IPS DF 4.7 (cell line): ENCODE data around the gene RNF225.
"Not testable (repeated sequence)": the region's sequence is repeated elsewhere in the genome, so short reads cannot be mapped to it uniquely, and the experiment has no call there.

Experiments used
- DNase-seq: peaks from one replicate; pipeline ENCODE4 v3.0.0-alpha.2; 2013; ENCODE audit warnings: low spot score; ENCODE audit errors: extremely low read depth

The RNF225 gene

DNA sequence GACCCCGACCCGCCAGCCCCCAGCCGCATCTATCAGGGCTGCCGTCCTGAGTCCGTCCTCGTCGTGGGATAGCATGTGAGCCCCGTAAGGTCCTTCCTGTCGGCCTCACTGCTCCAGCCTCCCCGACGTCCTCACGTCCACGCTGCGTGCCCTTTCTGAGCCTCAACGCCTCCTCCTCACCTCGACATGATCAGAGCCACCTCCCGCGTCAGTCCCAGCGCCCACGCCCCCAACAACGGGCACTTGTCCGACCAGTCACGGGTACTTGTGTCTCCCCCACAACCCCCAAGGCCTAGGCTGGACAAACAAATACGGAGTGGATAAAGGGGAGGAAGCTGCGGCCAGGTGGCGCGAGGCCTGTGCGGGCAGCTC lies 33.6 kb upstream of the RNF225 start:
- no peak for DNase-seq

DNA sequence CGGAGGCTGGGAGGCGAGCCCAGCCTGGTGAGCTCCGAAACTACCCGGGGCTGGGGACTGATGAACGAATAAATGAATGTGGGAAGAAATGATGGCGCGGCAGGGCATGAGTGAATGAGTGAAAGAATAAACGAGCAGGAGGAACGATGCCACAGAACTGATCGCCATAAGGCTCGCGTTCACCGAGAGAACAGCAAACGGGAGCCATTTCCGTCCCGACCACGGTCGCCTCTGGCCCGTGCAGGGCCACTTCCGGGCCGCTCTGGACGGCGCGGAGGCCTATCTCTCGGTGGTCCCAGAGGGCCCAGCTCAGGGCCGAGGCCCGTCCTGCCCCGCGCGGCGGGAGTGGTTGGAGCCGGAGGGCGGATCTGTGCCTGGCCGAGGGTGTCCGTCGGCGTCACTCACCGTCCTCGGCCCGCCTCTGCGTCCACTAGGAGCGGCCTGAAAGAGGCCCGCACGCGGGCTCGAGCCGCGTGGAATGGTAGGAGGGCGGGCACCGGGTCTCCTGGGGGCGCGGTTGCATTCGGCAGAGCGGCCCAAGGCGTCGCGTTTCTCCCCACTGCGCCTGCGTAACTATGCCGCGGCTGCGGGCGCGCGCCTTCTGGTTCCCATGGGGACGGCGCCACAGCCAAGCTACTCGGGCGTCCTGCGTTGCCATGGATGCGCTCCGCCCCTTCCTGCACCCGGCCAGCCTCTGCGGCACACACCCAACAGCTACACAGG lies 33.0 kb upstream of the RNF225 start, which contains the start of gene ZNF497:
TSS of gene ZNF497 (minus strand) at position 480 of the 723 bp plus-strand sequence. CDS start 5,116 bp downstream, outside the sequence.
- no peak for DNase-seq

DNA sequence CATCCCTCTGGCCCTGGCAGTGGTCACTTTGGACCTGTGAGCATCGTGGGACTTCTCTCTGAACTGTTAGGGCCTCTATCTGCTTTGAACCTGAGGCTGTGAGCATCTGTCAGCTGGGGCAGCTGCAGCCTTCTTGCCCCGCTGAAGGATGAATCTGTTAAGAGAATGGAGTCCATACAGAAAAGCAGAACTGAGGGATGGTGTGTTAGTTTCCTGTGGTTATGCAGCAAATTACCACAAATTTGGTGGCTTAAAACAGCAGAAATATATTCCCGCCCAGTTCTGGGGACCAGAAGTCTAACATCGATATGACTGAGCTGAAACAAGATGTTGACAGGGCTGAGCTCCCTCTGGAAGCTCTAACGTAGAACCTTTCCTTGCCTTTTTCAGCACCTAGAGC lies 31.3 kb upstream of the RNF225 start:
- DNase-seq = no peak

DNA sequence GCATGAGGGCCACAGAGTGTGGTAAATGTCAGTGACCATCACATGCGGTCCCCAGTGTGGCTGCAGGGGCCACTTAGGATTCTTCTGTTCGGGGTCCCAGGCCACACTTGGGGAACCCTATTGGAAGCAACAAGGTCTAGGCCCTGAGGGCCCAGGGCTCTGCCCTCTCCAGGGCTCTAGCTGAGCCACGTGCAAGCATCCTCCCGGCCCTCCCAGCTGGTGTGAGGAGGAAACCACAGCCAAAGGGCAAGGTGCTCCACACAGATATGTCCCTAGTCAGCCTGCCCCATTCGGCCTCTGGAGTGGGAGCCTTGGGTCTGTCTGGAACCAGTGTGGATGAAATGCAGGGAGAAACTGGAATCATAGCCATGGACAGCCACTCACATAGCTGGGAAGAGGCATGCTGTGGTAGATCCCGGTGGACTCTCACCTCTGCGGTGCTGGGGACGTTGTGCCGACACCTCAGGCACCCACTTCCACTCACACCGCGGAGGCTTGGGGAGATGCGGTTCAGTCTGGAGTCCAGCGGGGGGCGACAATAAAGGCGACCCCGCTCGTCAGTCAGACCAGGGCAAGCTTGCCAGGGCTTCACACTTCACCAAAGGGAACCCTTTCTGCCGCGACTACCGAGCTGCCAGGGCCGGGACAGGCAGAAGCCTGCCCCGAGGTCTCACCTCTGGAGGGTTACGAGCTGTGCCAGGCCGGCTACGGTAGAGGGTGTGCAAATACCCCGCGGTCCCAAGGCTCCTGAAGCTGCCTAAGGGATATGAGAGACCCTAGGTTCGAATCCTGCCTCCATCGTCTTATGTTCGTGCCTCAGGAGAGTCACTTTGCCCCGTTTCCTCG lies 28.6 kb upstream of the RNF225 start:
- DNase-seq = no peak

DNA sequence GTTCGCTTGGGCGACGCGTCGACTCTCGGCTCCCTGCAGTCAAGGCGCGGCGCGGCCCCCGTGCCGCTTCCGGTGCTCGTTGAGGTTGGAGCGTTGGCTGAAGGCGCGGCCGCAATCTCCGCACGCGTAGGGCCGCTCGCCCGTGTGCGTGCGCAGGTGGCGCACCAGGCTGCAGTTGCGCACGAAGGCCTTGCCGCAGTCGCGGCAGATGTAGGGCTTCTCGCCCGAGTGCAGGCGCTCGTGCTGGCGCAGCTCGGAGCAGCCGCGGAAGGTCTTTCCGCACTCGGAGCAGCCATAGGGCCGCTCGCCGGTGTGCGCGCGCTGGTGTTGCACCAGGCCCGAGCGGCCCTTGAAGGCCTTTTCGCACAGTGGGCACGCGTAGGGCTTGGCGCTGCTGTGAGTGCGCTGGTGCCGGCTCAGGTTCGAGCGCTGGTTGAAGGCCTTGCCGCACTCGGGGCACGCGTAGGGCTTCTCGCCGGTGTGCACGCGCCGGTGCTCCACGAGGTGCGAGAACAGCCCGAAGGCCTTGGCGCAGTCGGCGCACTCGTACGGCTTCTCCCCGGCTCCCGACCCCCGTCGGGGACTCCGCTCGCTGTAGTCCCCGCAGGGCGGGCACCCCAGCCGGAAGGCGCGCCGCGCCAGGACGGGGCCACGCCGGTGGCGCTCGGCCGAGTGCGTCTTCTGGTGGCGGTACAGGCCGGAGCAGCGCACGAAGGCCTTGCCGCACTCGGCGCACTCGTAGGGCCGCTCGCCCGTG lies 27.6 kb upstream of the RNF225 start:
- DNase-seq = no peak

DNA sequence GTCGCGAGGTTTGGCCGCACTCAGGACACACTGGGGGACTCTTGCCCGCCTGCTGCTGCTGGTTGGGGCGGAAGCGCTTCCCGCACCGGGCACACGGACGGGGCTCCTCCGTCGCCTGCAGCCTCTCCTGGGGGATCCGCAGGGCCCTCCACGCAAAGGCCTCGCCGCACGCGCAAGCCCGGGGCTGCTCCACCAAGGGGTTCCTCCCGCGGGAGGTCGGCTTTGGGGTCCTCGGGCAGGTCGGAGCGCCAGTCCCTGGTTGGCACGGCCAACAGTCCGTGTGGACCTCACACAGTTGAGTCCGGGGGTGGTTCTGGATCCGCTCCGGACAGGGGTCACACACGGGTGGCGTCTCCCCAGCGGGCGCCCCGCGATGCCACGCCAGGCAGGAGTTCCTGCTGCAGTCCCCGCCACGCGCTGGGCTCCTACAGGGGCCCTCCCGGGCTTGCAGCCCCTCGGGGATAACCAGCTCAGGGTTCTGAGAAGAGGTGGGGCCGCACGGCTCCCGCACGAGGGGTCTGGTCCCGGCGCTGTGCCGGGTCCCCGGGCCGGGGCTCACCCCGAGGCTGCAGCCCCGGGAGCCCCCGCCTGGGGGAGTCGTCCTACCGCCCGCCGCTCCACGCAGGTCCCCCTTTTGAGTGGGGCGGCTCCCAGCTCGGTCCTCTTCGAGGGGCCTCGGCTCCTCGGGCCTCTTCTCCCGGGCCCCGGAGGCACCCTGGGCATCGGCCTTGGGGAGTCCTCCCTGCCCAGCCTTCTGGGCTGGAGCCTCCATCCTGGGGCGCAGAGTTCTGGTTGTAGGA lies 26.7 kb upstream of the RNF225 start:
- DNase-seq = no peak

DNA sequence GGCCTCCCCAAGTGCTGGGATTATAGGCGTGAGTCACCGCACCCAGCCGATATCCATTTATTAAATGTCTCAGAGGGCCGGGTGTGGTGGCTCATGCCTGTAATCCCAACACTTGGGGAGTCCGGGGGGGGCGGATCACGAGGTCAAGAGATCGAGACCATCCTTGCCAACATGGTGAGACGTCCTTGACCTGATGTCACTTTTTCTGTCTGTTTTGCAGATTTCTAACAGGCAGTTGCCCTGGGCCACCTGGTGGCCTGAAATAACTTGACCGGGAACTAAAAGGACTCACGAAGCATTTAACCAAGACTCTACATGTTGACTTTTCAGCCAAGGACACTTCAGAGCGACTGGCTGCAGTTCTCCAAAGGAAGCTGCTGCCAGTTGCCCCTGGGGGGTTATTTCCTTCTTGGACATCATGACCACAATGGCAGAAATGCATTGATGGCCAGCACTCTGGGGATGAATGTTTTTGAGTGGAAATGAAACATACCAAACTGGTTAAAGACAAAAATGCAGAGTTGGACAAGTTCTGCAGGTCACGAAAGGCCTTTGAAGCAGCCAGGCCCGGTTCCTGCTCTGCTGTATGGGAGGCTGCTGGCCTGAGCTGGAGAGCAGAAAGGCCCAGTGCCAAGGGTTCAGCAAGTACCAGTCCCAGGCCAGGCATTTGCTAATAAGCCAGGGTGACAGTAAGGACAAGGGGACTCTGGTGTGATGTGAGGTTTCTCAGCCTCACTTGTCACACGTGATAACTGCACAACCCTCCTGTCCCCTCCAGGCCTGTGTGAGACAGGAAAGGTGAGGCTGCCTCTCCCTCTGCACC lies 22.9 kb upstream of the RNF225 start:
- no peak for DNase-seq

DNA sequence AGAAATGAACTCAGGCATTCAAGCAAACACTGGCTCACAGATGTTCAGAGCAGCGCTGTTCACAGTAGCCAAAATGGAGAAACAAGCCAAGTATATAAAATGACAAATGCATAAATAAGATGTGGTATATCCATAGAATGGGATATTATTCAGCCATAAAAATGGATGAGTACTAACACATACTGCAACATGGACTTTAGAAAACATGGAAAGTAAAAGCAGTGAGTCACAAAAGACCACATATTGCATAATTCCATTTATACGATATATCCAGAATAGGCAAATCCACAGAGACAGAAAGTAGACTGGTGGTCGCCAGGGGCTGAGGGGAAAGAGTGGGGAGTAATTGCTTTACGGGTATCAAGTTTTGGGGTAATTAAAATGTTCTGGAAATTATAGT lies 21.3 kb upstream of the RNF225 start:
- DNase-seq = no peak

DNA sequence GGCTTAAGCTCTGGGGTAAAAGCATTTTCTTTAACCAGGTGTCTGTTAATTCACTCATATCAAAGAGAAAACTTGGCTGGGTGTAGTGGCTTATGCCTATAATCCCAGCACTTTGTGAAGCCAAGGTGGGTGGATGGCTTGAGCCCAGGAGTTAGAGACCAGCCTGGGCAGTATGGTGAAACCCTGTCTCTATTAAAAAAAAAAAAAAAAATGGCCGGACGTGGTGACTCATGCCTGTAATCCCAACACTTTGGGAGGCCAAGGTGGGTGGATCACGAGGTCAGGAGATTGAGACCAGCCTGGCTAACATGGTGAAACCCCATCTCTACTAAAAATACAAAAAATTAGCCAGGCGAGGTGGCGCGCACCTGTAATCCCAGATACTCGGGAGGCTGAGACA lies 18.7 kb upstream of the RNF225 start:
- DNase-seq = not testable (repeated sequence)

DNA sequence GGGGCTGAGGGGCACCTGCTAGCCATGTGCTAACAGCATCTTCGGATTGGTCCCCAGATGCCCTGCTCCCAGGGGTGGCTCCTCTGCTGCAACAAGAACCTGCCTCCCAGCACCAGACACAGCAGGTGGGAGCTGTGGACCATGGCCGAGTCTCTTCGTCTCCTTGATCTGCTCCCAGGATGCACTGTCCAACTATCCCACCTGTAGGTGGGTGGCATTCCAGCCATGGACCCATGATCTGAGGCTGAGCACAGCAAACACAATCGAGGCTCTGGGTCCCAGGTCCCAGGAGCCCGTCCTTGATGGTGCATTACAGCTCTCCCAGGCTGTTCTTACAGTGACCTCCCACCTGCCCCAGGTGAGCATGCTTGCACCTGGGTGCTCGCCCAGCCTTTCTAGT lies 16.2 kb upstream of the RNF225 start:
- DNase-seq = no peak

DNA sequence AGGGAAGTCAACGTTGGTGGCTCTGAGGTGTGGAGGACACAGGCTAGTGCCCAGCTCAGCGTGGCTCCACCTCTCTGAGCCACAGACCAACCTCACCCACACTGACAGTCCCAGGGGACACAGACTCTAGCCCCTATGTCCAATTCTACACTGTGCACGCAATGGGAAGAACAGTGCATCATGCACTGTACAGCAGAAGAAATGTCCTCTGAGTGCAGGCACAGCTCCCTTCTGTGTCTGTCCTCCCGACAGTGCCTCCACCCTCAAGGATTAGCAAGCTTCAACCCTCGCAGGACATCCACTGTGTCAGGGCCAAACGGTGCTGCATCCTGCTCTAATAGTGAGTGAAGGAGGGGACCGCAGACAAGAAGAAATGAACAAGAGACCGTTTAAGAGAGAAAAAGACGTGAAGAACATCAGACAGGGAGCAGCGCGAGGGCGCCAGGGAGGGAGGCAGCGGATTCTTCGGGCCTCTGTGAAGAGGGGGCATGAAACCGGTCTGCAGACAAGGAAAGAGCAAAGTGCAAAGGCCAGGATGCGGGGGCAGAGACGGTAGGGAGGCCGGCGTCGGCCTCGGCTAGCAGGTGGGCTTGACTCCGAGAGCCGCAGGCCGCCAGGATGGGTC lies 15.3 kb upstream of the RNF225 start:
- no peak for DNase-seq

DNA sequence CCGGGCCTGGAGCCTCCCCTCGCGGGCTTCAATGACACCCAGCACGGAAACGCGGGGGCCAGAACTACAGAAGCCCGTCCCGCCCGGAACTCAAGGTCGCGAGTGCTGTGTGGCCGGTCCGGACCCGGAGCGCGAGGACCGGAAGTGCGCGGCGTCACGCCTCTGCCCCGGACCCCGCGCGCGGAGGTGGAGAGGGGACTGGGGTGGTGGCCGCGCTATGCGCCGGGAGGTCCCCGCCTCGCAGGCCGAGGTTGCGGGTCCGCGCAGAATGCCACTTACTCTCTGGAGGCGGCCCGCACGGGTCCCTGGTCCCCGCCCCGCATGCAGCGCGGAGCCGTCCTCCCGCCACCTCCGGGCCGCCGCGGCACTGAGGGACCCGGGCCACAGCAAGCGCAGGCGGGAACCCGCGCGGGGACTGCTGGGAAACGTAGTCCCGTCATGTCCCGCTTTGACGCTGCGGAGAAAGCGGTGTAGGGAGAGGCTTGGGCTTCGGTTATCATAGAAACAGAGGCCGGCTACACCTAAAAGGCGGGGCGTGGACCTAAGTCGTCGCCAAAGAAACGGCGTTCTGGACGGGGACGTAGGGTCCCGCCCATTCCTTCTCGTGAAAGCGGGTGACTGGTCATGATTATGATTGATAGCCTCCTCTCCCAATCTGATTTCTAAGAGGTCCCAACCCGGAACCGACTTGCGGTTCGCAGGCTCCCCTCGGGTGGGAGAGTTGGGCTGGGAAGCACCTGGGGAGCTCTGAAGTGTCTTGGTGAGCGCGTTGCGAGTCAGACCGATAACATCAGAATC lies 14.6 kb upstream of the RNF225 start, which contains the start of gene ZNF837:
TSS of gene ZNF837 (minus strand) at position 369 of the 798 bp plus-strand sequence. CDS start 11,698 bp downstream, outside the sequence.
- DNase-seq = peak; percentile 100

DNA sequence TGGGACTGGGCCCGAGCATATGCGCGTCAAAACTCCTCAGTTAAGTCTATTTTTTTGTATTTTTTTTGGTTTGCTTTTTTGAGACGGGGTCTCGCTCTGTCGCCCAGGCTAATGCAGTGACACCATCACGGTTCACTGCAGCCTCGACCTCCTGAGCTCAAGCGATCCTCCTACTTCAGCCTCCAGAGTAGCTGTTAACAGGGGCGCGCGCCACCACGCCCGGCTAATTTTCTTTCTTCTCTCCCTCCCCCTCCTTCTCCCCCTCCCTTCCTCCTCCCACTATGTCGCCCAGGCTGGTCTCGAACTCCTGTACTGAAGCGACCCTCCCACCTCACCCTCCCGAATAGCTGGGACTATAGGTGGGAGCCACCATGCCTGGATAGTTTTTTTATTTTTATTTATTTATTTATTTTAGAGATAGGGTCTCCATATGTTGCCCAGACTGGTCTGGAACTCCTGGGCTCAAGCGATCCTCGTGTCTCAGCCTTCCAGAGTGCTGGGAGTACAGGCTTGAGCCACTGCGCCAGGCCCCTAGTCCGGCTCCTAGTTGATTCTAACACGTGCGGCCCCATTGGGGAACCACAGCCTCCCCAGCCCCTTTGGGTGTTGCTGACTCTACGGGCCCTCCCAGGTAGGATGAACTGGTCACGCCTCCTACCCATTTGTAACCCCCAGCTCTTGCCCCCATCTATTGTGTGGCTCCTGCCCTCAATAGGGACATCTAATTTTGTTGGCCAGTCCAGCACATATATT lies 13.8 kb upstream of the RNF225 start:
- DNase-seq = no peak

DNA sequence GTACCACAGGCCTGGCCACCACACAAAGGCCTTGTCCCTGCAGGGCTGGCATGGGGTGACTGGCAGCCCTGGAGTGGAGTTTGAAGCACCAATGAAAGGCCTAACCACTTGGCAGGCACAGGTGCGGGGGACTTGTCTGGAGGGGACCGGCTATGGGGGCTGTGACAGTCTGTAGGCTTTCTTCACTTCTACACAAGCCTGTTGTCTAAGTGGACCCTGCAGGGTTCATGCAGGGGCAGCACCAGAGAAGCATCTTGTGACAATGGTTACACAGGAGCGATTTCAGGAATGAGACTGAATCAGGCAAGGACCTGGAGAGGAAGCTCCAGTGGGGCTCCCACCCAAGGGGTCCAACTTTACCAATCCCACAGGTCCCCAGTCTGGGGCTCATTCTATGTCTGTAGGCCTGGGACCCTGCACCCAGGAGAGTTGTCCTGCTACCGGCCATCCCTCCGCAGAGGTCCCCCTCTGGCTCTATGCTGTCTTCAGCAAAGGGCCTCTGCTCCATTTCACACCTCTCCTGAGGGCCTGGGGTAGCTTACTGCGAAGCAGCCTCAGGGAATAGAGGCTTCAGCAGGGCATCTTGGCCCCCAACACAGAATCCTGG lies 12.4 kb upstream of the RNF225 start:
- DNase-seq = no peak

DNA sequence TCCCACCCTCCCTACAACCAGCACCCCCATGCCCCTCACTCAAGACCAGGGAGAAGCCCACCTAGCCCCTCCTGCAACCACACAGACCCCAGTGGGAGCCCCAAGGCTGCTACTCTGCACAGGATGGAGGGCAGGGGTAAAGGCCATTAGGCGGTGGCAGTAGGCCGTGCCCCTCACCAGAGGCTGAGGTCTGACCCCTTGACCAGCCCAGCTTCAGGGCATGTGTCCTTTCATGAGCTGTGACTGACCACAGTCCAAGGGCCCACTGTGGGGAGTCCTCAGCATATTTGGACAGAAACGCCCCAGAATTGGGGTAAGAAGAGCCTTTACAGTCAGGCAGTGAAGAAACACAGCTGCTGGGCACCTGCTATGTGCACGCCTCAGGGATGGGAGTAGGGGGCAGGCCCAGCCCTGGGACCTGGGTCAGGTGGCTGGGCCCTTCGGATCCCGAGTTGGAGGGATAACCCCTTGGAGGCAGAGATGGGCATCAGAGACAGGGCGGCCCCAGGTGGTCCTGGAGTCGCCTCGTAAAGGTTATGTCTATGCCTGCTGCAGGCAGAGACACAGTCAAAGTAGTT lies 10.1 kb upstream of the RNF225 start:
- no peak for DNase-seq

DNA sequence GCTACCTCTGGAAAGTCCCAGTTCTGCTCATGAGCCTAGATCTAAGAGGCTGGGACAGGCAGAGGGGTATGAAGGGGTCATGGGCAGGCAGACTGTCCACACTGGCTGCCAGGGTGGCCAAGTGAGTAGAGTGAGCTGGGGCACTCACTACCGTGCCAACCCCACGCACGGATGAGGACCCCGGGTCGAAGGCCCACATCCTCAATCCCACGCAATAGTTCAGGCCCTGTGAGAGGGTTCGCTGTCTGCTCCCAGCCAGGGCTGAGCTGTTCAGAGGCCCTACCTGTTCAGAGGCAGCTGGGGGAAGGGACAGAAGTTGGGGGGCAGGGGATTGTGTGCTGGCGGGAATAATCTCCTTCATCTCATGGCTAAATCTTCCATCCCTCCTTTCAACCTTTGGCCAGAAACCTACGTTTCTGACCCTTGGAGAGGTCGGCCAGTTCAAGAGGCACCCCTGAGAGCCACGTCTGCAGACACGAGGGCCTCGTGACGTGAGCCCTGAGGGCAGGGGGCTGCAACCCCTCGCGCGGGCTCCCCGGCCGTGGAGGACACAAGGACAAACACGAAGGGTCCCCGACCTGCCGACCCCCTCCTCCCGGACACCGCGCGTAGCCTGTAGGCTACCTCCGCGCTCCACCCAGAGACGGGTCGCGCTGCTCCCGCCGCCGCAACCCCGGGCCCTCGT lies 9.4 kb upstream of the RNF225 start:
- no peak for DNase-seq
